Stimulated activated naive CD8-positive, alpha-beta T cell treated with anti-CD3 and anti-CD28 coated beads, Interleukin-15, amount 100 ng/mL, for 72 hours (primary cell): ENCODE results near the gene RNF31.
A peak's percentile ranks its signal among the peaks of the same experiment; 100 is the strongest.

ENCODE experiments used
- ATAC-seq: fragments of 150-1000 bp; cut with Tn5 transposase; 2 replicates; pipeline ENCODE4 v1.10.0; 2021; ENCODE audit warnings: mild to moderate bottlenecking, moderate library complexity
- DNase-seq, 2 donors: peaks; one replicate each; pipeline ENCODE4 v3.0.0; 2021 to 2022
- H3K27ac Mint-ChIP-seq, 2 donors: one replicate each; pipeline ENCODE4 v1.8.0; 2022; ENCODE audit warnings: mild to moderate bottlenecking in 2 of 2, mixed read lengths in 2 of 2, moderate library complexity in 2 of 2
- H3K27me3 Mint-ChIP-seq: one replicate; pipeline ENCODE4 v1.8.0; 2022; ENCODE audit warnings: mixed read lengths
- H3K4me1 Mint-ChIP-seq: one replicate; pipeline ENCODE4 v1.8.0; 2022; ENCODE audit warnings: mild to moderate bottlenecking, mixed read lengths
- H3K4me3 Mint-ChIP-seq, 2 donors: one replicate each; pipeline ENCODE4 v1.8.0; 2022; ENCODE audit warnings: mild to moderate bottlenecking in 2 of 2, mixed read lengths in 2 of 2, moderate library complexity in 1 of 2
- H3K9me3 Mint-ChIP-seq, 2 donors: one replicate each; pipeline ENCODE4 v1.8.0; 2022; ENCODE audit warnings: mixed read lengths in 2 of 2

Gene RNF31

GRCh38 chr14:24113801-24114531 lies 33.3 kb upstream of the RNF31 start:
- Mint-ChIP-seq H3K4me1 (peaks cover 28% of the 10 kb centered on the region), H3K9me3 (no peaks in the 10 kb centered on the region), H3K4me3 (peak overlapping the region; percentile 94 to 97), H3K27me3 (no peaks in the 10 kb centered on the region), H3K27ac (peak overlapping the region; percentile 98 to 99)
- peak; percentile 62 for ATAC-seq
- DNase-seq = peak; percentile 86 to 92

- Mint-ChIP-seq H3K27me3 (no peaks in the 10 kb centered on the region), H3K27ac (peak within 1 kb of the TSS; percentile 98 to 99), H3K9me3 (no peaks in the 10 kb centered on the region), H3K4me3 (peak within 1 kb of the TSS; percentile 94 to 97), H3K4me1 (peaks cover 22% of the 10 kb centered on the region)
- DNase-seq (peak; percentile 99), ATAC-seq (peak; percentile 92)
Measured at GRCh38 chr14:24114532-24115421, 32.5 kb upstream of the RNF31 start, which contains the start of the genes DCAF11 and NRL. DCAF11 (plus strand) TSS chr14:24114777; CDS start chr14:24115595, 818 bp downstream. NRL (minus strand) TSS chr14:24114949; CDS start chr14:24082848, 32,101 bp downstream.

- Mint-ChIP-seq H3K9me3 (no peaks in the 10 kb centered on the region), H3K27ac (peak overlapping the region; percentile 98 to 99), H3K27me3 (no peaks in the 10 kb centered on the region), H3K4me3 (peak overlapping the region; percentile 94 to 97), H3K4me1 (peaks cover 22% of the 10 kb centered on the region)
- DNase-seq (no peak), ATAC-seq (no peak)
Measured at GRCh38 chr14:24115422-24116127, 31.7 kb upstream of the RNF31 start.

- DNase-seq = no peak
- peak overlapping the region; percentile 94 to 97 for H3K4me3 Mint-ChIP-seq
- no peaks in the 10 kb centered on the region for H3K27me3 Mint-ChIP-seq
- peaks cover 22% of the 10 kb centered on the region for H3K4me1 Mint-ChIP-seq
- ATAC-seq = no peak
- peak overlapping the region; percentile 87 to 99 for H3K27ac Mint-ChIP-seq
- no peaks in the 10 kb centered on the region for H3K9me3 Mint-ChIP-seq
Measured at GRCh38 chr14:24116128-24116814, 31.0 kb upstream of the RNF31 start.

- peaks cover 22% of the 10 kb centered on the region for H3K4me1 Mint-ChIP-seq
- no peak overlapping the region for H3K27ac Mint-ChIP-seq
- ATAC-seq = no peak
- no peaks in the 10 kb centered on the region for H3K27me3 Mint-ChIP-seq
- no peak overlapping the region for H3K4me3 Mint-ChIP-seq
- no peak for DNase-seq
- no peaks in the 10 kb centered on the region for H3K9me3 Mint-ChIP-seq
Measured at GRCh38 chr14:24117179-24117578, 30.1 kb upstream of the RNF31 start.

- ATAC-seq (no peak), DNase-seq (no peak)
- H3K27me3 Mint-ChIP-seq = no peaks in the 10 kb centered on the region
- no peak overlapping the region for H3K4me3 Mint-ChIP-seq
- no peaks in the 10 kb centered on the region for H3K9me3 Mint-ChIP-seq
- peaks cover 35% of the 10 kb centered on the region for H3K4me1 Mint-ChIP-seq
- no peak overlapping the region for H3K27ac Mint-ChIP-seq
Measured at GRCh38 chr14:24119691-24120090, 27.6 kb upstream of the RNF31 start.

- no peak for DNase-seq
- ATAC-seq = no peak
- H3K27me3 Mint-ChIP-seq = no peaks in the 10 kb centered on the region
- H3K4me3 Mint-ChIP-seq = no peak overlapping the region
- peaks cover 23% of the 10 kb centered on the region for H3K4me1 Mint-ChIP-seq
- H3K9me3 Mint-ChIP-seq = no peaks in the 10 kb centered on the region
- H3K27ac Mint-ChIP-seq = no peak overlapping the region
Measured at GRCh38 chr14:24121210-24121609, 26.1 kb upstream of the RNF31 start.

GRCh38 chr14:24122416-24122815 lies 24.9 kb upstream of the RNF31 start:
- no peaks in the 10 kb centered on the region for H3K9me3 Mint-ChIP-seq
- peak overlapping the region in 1 of 2 donors; percentile 19 for H3K27ac Mint-ChIP-seq
- ATAC-seq (peak; percentile 39), DNase-seq (no peak)
- H3K4me3 Mint-ChIP-seq = no peak overlapping the region
- H3K4me1 Mint-ChIP-seq = peaks cover 12% of the 10 kb centered on the region
- H3K27me3 Mint-ChIP-seq = no peaks in the 10 kb centered on the region

- Mint-ChIP-seq H3K9me3 (no peaks in the 10 kb centered on the region), H3K27ac (peak overlapping the region in 1 of 2 donors; percentile 19), H3K4me1 (peaks cover 15% of the 10 kb centered on the region), H3K4me3 (no peak overlapping the region), H3K27me3 (no peaks in the 10 kb centered on the region)
- DNase-seq = no peak
- peak; percentile 18 for ATAC-seq
Measured at GRCh38 chr14:24122898-24123297, 24.4 kb upstream of the RNF31 start.

- Mint-ChIP-seq H3K27me3 (no peaks in the 10 kb centered on the region), H3K4me1 (peaks cover 18% of the 10 kb centered on the region), H3K27ac (peak overlapping the region in 1 of 2 donors; percentile 54), H3K9me3 (no peaks in the 10 kb centered on the region), H3K4me3 (no peak overlapping the region)
- ATAC-seq (peak; percentile 54), DNase-seq (no peak)
Measured at GRCh38 chr14:24123424-24124417, 23.6 kb upstream of the RNF31 start.

- no peaks in the 10 kb centered on the region for H3K27me3 Mint-ChIP-seq
- H3K27ac Mint-ChIP-seq = no peak overlapping the region
- no peak for ATAC-seq
- peaks cover 28% of the 10 kb centered on the region for H3K4me1 Mint-ChIP-seq
- no peaks in the 10 kb centered on the region for H3K9me3 Mint-ChIP-seq
- H3K4me3 Mint-ChIP-seq = no peak overlapping the region
- no peak for DNase-seq
Measured at GRCh38 chr14:24126939-24127338, 20.4 kb upstream of the RNF31 start.

- Mint-ChIP-seq H3K27ac (no peak overlapping the region), H3K9me3 (no peaks in the 10 kb centered on the region), H3K27me3 (no peaks in the 10 kb centered on the region), H3K4me3 (no peak overlapping the region), H3K4me1 (peaks cover 36% of the 10 kb centered on the region)
- DNase-seq (no peak), ATAC-seq (no peak)
Measured at GRCh38 chr14:24127673-24128072, 19.6 kb upstream of the RNF31 start.

GRCh38 chr14:24129410-24129998 lies 17.8 kb upstream of the RNF31 start:
- ATAC-seq (no peak), DNase-seq (no peak)
- no peaks in the 10 kb centered on the region for H3K9me3 Mint-ChIP-seq
- H3K27me3 Mint-ChIP-seq = no peaks in the 10 kb centered on the region
- no peak overlapping the region for H3K4me3 Mint-ChIP-seq
- peaks cover 30% of the 10 kb centered on the region for H3K4me1 Mint-ChIP-seq
- no peak overlapping the region for H3K27ac Mint-ChIP-seq

- no peaks in the 10 kb centered on the region for H3K9me3 Mint-ChIP-seq
- no peak for ATAC-seq
- DNase-seq = no peak
- no peak within 1 kb of the TSS for H3K27ac Mint-ChIP-seq
- H3K4me1 Mint-ChIP-seq = peaks cover 36% of the 10 kb centered on the region
- no peaks in the 10 kb centered on the region for H3K27me3 Mint-ChIP-seq
- no peak within 1 kb of the TSS for H3K4me3 Mint-ChIP-seq
Measured at GRCh38 chr14:24130380-24130716, 16.9 kb upstream of the RNF31 start, which contains the start of gene FITM1. FITM1 (plus strand) TSS chr14:24130659; CDS start chr14:24131564, 905 bp downstream.
